ENCODE results near the gene SYT7.
A peak's percentile ranks its signal among the peaks of the same experiment; 100 is the strongest.

The SYT7 gene

DNA sequence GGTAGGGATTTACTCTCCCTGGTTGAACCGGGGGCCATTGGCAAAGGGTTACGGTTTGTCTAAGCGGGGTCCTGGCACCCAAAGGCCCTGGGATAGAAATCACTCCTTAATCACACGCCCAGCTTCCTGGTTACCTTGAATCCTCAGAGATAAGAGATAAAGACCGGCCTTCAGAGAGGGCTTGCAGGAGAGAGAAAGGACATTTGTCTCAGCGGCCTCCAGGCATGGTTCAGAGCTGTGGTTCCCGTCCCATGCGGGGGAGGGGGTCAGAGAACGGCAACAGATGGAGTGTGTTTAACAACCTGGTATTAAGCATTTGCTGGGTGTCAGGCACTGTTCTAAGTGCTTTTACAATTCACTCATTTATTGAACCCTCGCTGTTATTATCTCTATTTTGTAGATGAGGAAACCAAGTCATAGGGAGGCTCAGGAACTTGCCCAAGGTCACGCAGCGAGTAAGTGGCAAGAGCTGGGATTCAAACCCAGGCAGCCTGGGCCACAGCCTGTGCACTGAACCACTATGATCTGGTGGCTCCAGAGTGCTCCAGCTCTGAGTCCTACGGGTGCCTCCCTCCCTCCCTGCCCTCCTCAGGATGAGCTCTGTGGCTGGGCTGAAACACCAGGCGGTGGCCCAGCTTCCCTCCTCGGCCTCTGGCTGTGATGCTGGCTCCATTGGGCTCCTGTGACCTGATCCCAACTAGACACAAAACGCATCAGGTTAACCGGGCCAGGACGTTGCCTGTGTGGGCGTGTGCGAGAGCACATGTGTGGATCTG is 53.7 kb downstream of the SYT7 start:
- H3K4me3 ChIP-seq = no peak overlapping the region
- no peaks in the 10 kb centered on the region for H3K36me3 ChIP-seq (replicated peaks)
- no peak for DNase-seq (ENCODE audit: low spot score in 2 of 2)
- no peaks in the 10 kb centered on the region for H3K4me1 ChIP-seq
- H3K9me3 ChIP-seq = no peaks in the 10 kb centered on the region
- in situ Hi-C loops (cut with MboI; ENCODE audit: low sequenced_read_pairs) = no loop called here
- H3K27me3 ChIP-seq (ENCODE audit: low read depth) = peaks cover 82% of the 10 kb centered on the region

DNA sequence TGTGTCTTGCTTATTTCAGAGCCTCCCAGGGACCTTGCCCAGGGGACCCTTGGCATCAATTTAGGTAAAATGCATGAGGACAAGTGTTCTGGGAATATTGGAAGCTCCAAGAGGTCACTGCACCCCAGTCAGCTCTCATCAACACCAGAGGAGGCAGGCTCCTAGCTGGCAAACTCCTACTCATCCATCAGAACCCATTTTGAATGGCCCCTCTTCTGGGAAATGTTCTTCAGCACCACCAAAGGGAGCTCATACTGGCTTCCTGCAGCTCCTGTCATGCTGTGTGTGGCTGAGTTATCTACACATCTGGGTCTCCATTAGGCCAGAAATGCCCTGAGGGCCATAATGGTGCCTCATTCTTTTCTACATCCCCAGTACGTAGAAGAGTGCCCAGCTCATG is 54.6 kb downstream of the SYT7 start:
- no peak overlapping the region for H3K4me3 ChIP-seq
- no peaks in the 10 kb centered on the region for H3K4me1 ChIP-seq
- peaks cover 91% of the 10 kb centered on the region for H3K27me3 ChIP-seq (ENCODE audit: low read depth)
- H3K9me3 ChIP-seq = no peaks in the 10 kb centered on the region
- in situ Hi-C loops (cut with MboI; ENCODE audit: low sequenced_read_pairs) = no loop called here
- no peaks in the 10 kb centered on the region for H3K36me3 ChIP-seq (replicated peaks)
- DNase-seq (ENCODE audit: low spot score in 2 of 2) = no peak

DNA sequence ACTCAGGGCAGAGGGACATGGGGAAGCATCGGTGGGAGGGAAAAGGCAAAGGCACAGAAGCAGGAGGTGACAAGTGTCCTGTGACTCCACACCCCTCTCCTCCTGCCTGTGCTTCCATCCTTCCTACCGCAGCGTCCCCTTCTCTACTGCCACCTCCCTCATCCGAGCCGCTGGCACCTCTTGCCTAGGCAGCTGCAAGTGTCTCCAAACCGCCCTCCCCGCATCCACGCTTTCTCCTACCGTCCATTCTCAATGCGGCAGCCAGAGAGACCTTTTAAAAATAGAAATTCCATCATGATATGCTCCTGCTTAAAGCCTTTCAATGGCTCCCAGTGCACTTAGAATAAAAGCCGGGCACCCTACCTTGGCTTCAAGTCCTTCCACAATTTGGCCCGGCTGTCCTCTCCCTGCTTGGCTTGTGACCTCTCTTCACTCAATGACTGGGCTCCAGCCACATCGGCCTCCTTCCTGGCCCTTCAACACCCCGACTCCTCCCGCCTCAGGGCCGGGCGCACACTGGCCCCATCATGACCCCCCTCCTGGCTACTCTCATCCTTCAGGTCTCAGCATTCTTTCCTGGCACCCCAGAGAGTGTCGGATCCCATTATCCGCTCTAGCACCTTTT is 55.8 kb downstream of the SYT7 start:
- in situ Hi-C loops (cut with MboI; ENCODE audit: low sequenced_read_pairs) = loop anchor here (5.0 kb wide), 1 partner anchor 48 kb away; no protein-coding TSS in a partner anchor
- H3K27me3 ChIP-seq (ENCODE audit: low read depth) = peaks cover 94% of the 10 kb centered on the region
- DNase-seq (ENCODE audit: low spot score in 2 of 2) = no peak

DNA sequence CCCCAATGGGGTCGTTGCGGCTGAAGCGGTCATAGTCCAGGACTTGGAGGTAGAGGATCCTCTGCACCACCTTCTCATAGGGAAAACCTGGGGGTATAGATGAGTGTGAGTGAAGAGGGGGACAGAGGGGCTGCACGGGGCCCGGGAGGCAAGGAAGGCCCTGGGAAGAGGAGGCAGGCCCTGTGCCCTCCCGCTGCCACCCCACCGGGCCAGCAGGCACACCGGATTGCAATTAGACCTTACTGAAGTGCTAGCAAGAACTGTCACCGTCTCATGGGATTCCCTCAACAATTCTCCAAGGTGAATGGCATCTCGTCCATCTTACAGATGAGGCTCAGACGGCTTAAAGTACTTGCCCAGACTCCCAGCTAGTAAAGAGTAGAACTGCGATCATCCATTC is 56.4 kb downstream of the SYT7 start:
- Histone ChIP-seq H3K4me3 (no peak overlapping the region), H3K36me3 (replicated peaks) (no peaks in the 10 kb centered on the region), H3K9me3 (no peaks in the 10 kb centered on the region), H3K4me1 (no peaks in the 10 kb centered on the region), H3K27me3 (ENCODE audit: low read depth) (peaks cover 91% of the 10 kb centered on the region)
- in situ Hi-C loops (cut with MboI; ENCODE audit: low sequenced_read_pairs) = loop anchor here (5.0 kb wide), 1 partner anchor 47 kb away; no protein-coding TSS in a partner anchor
- no peak for DNase-seq (ENCODE audit: low spot score in 2 of 2)

More for the DNA sequence above, 55.8 kb downstream of the SYT7 start:
- H3K9me3 ChIP-seq = no peaks in the 10 kb centered on the region
- H3K4me3 ChIP-seq = no peak overlapping the region
- no peaks in the 10 kb centered on the region for H3K4me1 ChIP-seq
- no peaks in the 10 kb centered on the region for H3K36me3 ChIP-seq (replicated peaks)

DNA sequence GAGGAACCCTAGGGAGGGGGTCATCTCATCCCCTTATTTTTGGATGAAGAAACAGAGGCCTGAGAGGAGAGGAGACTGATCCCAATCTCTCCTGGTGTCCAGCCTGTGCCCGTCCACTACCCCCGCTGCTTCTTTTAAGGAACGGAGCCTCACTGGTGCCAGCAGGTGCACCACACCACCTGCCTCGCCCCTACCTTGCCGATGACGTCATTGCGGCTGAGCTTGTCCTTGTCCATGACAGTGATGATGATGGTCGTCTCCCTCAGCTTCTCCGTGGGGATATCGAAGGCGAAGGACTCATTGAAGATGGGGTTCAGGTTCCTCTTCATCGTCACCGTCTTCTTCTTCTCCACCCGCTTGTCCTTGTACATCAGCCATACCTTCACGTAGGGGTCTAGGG is 58.0 kb downstream of the SYT7 start:
- no peak overlapping the region for H3K4me3 ChIP-seq

DNA sequence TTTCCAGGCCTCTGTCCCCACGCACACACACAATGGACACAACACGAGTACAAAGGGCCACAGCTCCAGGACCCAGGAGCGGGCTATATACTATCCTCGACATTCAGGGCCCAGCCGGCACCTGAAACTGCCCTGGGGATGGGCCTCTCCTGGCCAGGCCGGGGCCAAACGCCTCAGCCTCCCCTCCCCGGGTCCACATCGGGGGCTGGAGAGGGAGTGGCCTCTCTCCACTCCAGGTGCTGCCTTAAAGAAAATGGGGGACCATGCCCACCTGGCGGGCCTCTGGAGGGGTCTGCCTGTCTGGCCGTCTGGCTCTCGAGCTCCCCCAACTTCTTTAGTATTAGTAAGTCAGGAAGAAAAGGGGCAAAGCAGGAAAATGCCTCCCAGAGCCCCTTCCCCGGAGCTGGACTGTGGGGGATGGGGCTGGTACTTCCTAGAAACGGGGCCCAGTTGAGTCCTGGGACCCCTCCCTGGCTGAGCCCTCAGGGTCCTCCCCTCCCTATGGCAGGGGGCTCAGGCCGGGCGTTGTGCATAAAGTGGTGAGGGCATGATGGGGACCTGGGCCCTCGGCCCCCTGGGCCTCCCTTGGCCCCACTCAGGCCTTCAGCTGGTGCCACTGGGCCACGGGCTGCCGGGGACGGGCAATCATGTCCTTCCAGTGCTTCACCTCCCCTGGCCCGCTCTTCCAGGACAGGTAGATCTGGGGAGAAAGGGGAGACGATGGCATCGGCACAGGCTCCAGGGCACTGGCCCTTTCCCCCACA is 62.7 kb downstream of the SYT7 start:
- Histone ChIP-seq H3K4me1 (no peaks in the 10 kb centered on the region), H3K27me3 (ENCODE audit: low read depth) (peaks cover 60% of the 10 kb centered on the region), H3K9me3 (no peaks in the 10 kb centered on the region), H3K36me3 (replicated peaks) (no peaks in the 10 kb centered on the region), H3K4me3 (no peak overlapping the region)
- no peak for DNase-seq (ENCODE audit: low spot score in 2 of 2)
- in situ Hi-C loops (cut with MboI; ENCODE audit: low sequenced_read_pairs) = no loop called here

More for the DNA sequence above, 58.0 kb downstream of the SYT7 start:
- H3K36me3 ChIP-seq (replicated peaks) = no peaks in the 10 kb centered on the region
- H3K27me3 ChIP-seq (ENCODE audit: low read depth) = peaks cover 83% of the 10 kb centered on the region
- no peaks in the 10 kb centered on the region for H3K9me3 ChIP-seq
- DNase-seq (ENCODE audit: low spot score in 2 of 2) = no peak
- H3K4me1 ChIP-seq = no peaks in the 10 kb centered on the region
- in situ Hi-C loops (cut with MboI; ENCODE audit: low sequenced_read_pairs) = loop anchor here (5.0 kb wide), 1 partner anchor 46 kb away; no protein-coding TSS in a partner anchor

DNA sequence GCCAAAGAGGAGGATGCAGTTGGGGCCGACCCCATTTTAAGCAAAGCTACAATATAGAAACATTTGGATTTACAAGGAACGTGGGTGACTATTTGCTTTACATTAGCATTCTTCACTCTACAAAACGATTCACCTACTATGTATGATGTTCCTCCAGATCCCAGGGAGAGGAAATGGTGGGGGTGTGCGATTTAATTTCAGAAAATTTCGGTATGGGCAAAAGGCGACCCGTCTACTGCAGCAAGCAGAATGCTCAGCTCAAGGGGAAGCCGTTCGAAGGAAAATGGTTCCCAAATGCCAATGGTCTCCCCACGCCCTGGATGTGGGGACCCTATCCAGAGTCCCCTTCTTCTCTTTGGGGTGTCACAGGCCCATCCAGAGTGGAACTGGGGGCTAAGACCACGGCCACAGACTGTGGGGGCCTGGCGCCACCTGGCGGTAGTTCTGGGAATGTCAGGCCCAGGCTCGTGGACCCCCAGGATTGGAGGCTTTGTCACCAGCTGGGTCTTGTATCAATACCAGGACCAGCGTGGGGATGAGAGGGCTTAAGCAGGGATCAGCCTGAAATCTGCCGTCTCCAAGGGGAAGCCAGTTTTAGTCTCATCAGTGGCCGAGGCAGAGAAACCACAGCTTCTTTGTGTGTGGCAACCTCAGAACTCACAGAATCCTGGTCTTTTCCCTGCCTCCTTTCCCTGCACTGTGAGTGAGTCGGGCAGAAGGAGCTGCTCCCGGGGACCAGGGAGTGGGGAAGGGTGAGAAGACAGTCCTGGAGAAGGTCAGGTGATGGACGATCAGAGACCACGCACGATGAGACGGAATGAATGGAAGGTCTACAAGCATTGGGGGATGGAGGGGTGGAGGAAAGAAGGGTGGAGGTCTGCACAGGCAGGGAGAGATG is 64.0 kb downstream of the SYT7 start:
- peak in 1 of 2 experiments; percentile 71 for DNase-seq (ENCODE audit: low spot score in 2 of 2)
- Histone ChIP-seq H3K9me3 (no peaks in the 10 kb centered on the region), H3K36me3 (replicated peaks) (no peaks in the 10 kb centered on the region), H3K27me3 (ENCODE audit: low read depth) (peaks cover 60% of the 10 kb centered on the region), H3K4me3 (no peak overlapping the region), H3K4me1 (no peaks in the 10 kb centered on the region)
- in situ Hi-C loops (cut with MboI; ENCODE audit: low sequenced_read_pairs) = no loop called here

DNA sequence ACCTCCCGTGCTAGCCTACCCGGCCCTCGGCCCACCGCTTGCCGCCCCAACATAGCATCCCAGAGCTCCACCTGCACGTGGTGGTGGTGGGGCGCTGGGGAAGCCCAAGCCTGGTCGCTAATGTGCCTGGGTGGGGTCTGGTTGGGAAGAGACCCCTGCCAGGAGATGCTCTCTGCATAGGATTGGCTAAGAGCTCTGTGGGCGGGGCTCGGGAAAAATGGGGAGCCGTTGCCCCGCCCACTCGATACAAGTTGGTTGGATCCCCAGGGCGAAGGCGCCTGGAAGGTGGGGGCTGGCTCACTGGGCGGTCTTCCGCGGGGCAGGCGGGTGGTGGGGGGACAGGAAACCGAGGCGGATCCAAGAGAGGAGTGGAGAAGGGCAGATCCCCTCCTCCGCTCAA is 64.7 kb downstream of the SYT7 start:
- in situ Hi-C loops (cut with MboI; ENCODE audit: low sequenced_read_pairs) = no loop called here

DNA sequence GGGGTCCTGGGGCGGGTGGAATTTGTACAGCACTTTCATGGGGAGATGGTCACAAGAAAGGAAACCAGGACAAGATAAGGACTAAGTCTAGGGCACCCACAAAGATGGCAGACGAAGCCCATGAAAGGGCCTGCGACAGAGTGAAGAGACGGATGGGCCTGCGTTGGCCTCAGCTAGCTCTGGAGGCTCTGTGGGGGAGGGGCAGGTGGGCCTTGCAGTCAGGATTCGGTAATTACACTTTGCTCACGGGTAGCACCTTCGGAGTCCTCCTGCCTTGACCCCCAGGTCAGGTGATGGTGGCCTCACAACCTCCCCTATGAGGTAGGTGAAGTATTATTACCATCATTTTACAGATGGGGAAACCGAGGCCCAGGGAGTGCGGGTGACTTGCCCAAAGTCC is 65.2 kb downstream of the SYT7 start:
- Histone ChIP-seq H3K4me1 (no peaks in the 10 kb centered on the region), H3K27me3 (ENCODE audit: low read depth) (peaks cover 60% of the 10 kb centered on the region), H3K9me3 (no peaks in the 10 kb centered on the region), H3K36me3 (replicated peaks) (no peaks in the 10 kb centered on the region), H3K4me3 (no peak overlapping the region)
- no peak for DNase-seq (ENCODE audit: low spot score in 2 of 2)
- in situ Hi-C loops (cut with MboI; ENCODE audit: low sequenced_read_pairs) = no loop called here

More for the DNA sequence above, 64.7 kb downstream of the SYT7 start:
- Histone ChIP-seq H3K9me3 (no peaks in the 10 kb centered on the region), H3K36me3 (replicated peaks) (no peaks in the 10 kb centered on the region), H3K27me3 (ENCODE audit: low read depth) (peaks cover 60% of the 10 kb centered on the region), H3K4me1 (no peaks in the 10 kb centered on the region), H3K4me3 (no peak overlapping the region)
- no peak for DNase-seq (ENCODE audit: low spot score in 2 of 2)

DNA sequence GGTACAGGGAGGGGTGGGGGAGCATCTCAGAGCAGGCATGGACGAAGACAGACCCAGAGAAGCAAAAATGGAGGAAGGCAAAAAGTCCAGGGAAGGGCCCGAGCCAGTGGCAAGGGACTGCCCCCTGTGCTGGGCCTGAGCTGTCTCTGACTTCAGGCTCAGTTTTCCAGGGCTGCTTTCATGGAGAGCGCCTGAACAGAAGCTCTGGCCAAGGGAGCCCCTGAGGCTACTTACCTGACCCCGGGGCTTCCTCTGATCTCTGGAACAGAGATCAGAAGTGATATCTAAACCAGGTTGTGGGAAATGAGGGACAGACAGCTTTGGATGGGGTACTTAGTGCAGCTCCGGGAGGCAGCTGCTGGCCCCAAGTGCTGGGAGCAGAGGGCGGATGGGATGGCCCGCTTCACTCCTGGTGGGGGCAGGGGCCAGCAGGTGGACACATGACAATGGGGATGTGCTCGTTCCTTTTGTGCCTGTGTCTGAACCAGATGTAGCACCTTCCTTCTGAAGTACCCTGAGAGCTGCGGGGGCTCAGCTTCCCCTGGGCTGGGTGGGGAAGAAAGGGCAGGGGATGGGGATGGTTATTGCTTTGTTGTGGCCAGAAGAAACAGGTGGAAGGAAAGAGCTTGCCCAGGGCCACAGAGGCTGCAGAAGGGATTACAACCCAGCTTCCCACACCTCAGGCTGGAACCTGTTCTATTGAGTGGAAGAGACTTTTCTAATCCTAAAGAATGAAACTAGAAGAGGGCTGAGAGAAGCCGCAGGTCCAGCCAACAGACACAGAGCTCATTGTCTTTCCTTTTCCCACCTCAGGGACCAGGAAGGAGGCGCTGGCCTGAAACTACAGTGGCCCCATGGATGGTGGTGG is 66.6 kb downstream of the SYT7 start:
- Histone ChIP-seq H3K36me3 (replicated peaks) (no peaks in the 10 kb centered on the region), H3K4me3 (no peak overlapping the region), H3K4me1 (no peaks in the 10 kb centered on the region), H3K9me3 (no peaks in the 10 kb centered on the region), H3K27me3 (ENCODE audit: low read depth) (peaks cover 68% of the 10 kb centered on the region)
- in situ Hi-C loops (cut with MboI; ENCODE audit: low sequenced_read_pairs) = no loop called here
- no peak for DNase-seq (ENCODE audit: low spot score in 2 of 2)

DNA sequence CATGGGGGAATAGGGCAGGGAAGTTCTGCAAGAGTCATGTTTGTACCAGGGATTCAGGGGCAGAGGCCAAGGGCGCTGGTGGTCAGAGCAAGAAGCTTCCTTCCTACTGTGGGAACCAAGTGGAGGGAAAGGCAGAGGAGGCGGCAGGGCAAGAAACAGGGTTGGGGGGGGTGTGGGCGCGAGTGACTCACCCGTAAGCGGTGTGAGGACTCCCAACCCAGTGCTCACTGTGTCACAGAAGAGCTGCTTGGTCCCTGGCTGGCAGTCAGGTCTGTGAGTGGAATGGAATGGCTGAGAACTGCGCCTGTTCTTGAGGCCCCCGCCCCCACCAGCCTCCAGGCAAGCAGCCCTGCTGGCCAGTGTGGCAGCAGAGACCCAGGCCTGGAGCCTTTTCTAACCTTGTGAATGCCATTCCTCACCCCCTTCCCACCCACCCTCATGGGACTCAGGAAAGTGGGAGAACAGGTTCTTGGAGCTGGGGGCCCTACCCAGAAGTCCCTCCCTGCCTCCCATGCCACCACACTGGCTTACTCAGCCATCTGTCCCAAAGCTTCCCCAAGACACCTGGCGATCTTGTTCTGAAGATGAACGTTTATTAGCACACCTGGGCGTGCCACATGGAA is 67.6 kb downstream of the SYT7 start:
- H3K27me3 ChIP-seq (ENCODE audit: low read depth) = peaks cover 73% of the 10 kb centered on the region
- no peak for DNase-seq (ENCODE audit: low spot score in 2 of 2)
- in situ Hi-C loops (cut with MboI; ENCODE audit: low sequenced_read_pairs) = no loop called here
- no peaks in the 10 kb centered on the region for H3K9me3 ChIP-seq
- H3K4me3 ChIP-seq = no peak overlapping the region
- H3K4me1 ChIP-seq = no peaks in the 10 kb centered on the region
- no peaks in the 10 kb centered on the region for H3K36me3 ChIP-seq (replicated peaks)

DNA sequence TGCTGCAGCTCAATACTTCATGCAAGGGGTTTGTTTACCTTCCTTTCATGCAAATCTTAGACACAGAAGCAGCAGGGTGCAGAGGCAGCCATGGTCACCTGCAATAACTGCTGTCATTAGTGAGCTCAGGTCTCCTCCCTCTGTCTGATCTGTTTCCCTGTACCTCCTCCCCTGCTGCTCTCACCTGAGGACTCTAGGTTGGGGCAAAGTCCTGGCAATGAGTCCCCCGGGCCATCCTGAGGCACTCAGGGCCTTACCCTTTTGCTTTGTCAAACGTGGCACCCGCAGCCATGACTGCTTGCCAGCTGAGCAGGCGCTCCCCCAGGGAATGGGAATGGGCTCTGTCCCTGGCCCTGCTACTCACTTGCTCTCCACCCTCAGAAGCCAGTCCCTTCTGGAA is 68.4 kb downstream of the SYT7 start:
- Histone ChIP-seq H3K4me1 (no peaks in the 10 kb centered on the region), H3K36me3 (replicated peaks) (no peaks in the 10 kb centered on the region), H3K4me3 (no peak overlapping the region), H3K9me3 (no peaks in the 10 kb centered on the region), H3K27me3 (ENCODE audit: low read depth) (peaks cover 76% of the 10 kb centered on the region)
- in situ Hi-C loops (cut with MboI; ENCODE audit: low sequenced_read_pairs) = no loop called here
- DNase-seq (ENCODE audit: low spot score in 2 of 2) = no peak

Measured in HAP-1 (cell line).